HCT116 (cell line): ENCODE measurements around the gene TTYH1. TPM values are rescaled to one million over a fixed set of nuclear protein-coding genes. Genes with fewer than 3 reads are reported as not detected.

Experiments used
- ATAC-seq: fragments of 200-7000 bp; cut with Tn5 transposase; 2 replicates; pipeline ENCODE4 v1.9.1; 2020; ENCODE audit warnings: mild to moderate bottlenecking, moderate library complexity
- BruUV-seq: library from RNA; stranded (reverse); fragments of 400-500 nt; replicated peaks from 2 replicates; lab custom pipeline; 2021; lab: Mats Ljungman, UMichigan
- CTCF ChIA-PET: fragments of 300-600 bp; sonication (Branson Sonifier 250); formaldehyde crosslinking; loops from one replicate; lab custom pipeline; 2021; ENCODE audit warnings: antibody characterized with exemption; lab: Charles Lee
- POLR2A ChIA-PET: fragments of 300-600, 350-600 bp; sonication (Branson Sonifier 250); formaldehyde crosslinking; loops from one replicate; lab custom pipeline; 2021; ENCODE audit warnings: antibody characterized with exemption; lab: Charles Lee
- RAD21 ChIA-PET, 2 experiments: fragments of 300-600 bp; sonication (Branson Sonifier 250); formaldehyde crosslinking; loops; one replicate each; lab custom pipeline; 2023; ENCODE audit warnings: low total read pairs in 2 of 2; ENCODE audit not compliant: uncharacterized antibody in 2 of 2, unreplicated experiment in 2 of 2, low non-redundant PET in 1 of 2; lab: Charles Lee
- DNase-seq: peaks from one replicate; pipeline ENCODE4 v3.0.0-alpha.2; 2010; ENCODE audit warnings: low read depth, low spot score
- H2AFZ ChIP-seq: fragments of 200-600 bp; shearing (Covaris generic), sonication (generic); 2 replicates; pipeline ENCODE4 v1.6.1; 2017; ENCODE audit warnings: low read depth, mixed run types, mixed read lengths, antibody characterized with exemption, low read length; ENCODE audit not compliant: poor library complexity, severe bottlenecking
- H3K27ac ChIP-seq: 2 replicates; pipeline ENCODE4 v1.5.1; 2012; ENCODE audit warnings: low read depth, low read length
- H3K27me3 ChIP-seq: fragments of 200-600 bp; sonication (generic); 2 replicates; pipeline ENCODE4 v1.6.1; 2016; ENCODE audit warnings: mixed run types, low read length, mixed read lengths; ENCODE audit not compliant: insufficient read depth
- H3K36me3 ChIP-seq, 2 experiments: fragments of 200-500 bp in 1 of 2; fragments of 200-600 bp in 1 of 2; sonication (Bioruptor generic) in 1 of 2; sonication (generic) in 1 of 2; 2 replicates each; pipeline versions ENCODE4 v1.5.1 to v1.6.1; 2014 to 2016; ENCODE audit warnings: low read length in 2 of 2, inconsistent platforms in 1 of 2, mixed read lengths in 1 of 2, mixed run types in 1 of 2; ENCODE audit not compliant: insufficient read depth in 2 of 2, control insufficient read depth in 1 of 2
- H3K4me1 ChIP-seq, 2 experiments: fragments of 200-600 bp in 1 of 2; sonication (generic) in 1 of 2; 2 replicates each; pipeline versions ENCODE4 v1.5.1 to v1.6.1; 2012 to 2017; ENCODE audit warnings: low read length in 2 of 2, inconsistent platforms in 1 of 2, mild to moderate bottlenecking in 1 of 2, mixed read lengths in 1 of 2, mixed run types in 1 of 2, moderate library complexity in 1 of 2; ENCODE audit not compliant: insufficient read depth in 2 of 2, control insufficient read depth in 1 of 2
- H3K4me2 ChIP-seq: fragments of 200-600 bp; sonication (generic); 2 replicates; pipeline ENCODE4 v1.6.1; 2017; ENCODE audit warnings: mixed run types, low read length, mixed read lengths
- H3K4me3 ChIP-seq, 2 experiments: fragments of 200-600 bp in 1 of 2; sonication (generic) in 1 of 2; replicated peaks in 1 of 2; 2 replicates each; pipeline ENCODE4 v1.5.1; 2011 to 2016; ENCODE audit warnings: low read length in 2 of 2, control low read depth in 1 of 2, low read depth in 1 of 2, mild to moderate bottlenecking in 1 of 2, mixed read lengths in 1 of 2, mixed run types in 1 of 2
- H3K79me2 ChIP-seq: fragments of 200-600 bp; sonication (generic); 2 replicates; pipeline ENCODE4 v1.6.1; 2017; ENCODE audit warnings: mild to moderate bottlenecking, mixed run types, low read length, moderate library complexity, mixed read lengths; ENCODE audit not compliant: insufficient read depth
- H3K9ac ChIP-seq: fragments of 200-600 bp; sonication (generic); 2 replicates; pipeline ENCODE4 v1.6.1; 2016; ENCODE audit warnings: low read length, mixed read lengths
- H3K9me2 ChIP-seq: fragments of 200-600 bp; sonication (generic), shearing (Covaris generic); 2 replicates; pipeline ENCODE4 v1.6.1; 2017; ENCODE audit warnings: mixed run types, mild to moderate bottlenecking, moderate library complexity; ENCODE audit not compliant: insufficient read depth
- H3K9me3 ChIP-seq, 2 experiments: fragments of 200-500 bp in 1 of 2; fragments of 200-600 bp in 1 of 2; sonication (Bioruptor generic) in 1 of 2; sonication (generic) in 1 of 2; 2 replicates each; pipeline ENCODE4 v1.6.1; 2014 to 2017; ENCODE audit warnings: low read length in 2 of 2, mixed read lengths in 2 of 2, inconsistent platforms in 1 of 2, low read depth in 1 of 2, mild to moderate bottlenecking in 1 of 2, mixed run types in 1 of 2, moderate library complexity in 1 of 2; ENCODE audit not compliant: control insufficient read depth in 1 of 2, insufficient read depth in 1 of 2
- H4K20me1 ChIP-seq: fragments of 200-600 bp; sonication (generic), shearing (Covaris generic); 2 replicates; pipeline ENCODE4 v1.6.1; 2017; ENCODE audit warnings: mixed run types, mild to moderate bottlenecking, moderate library complexity; ENCODE audit not compliant: insufficient read depth
- ATF3 ChIP-seq: IDR thresholded peaks from 2 replicates; pipeline ENCODE4 v1.6.1; 2012
- CBX3 ChIP-seq: IDR thresholded peaks from 2 replicates; pipeline ENCODE4 v1.6.1; 2012; ENCODE audit warnings: low read depth
- CEBPB ChIP-seq: IDR thresholded peaks from 2 replicates; pipeline ENCODE4 v1.6.1; 2012; ENCODE audit warnings: low read depth
- EGR1 ChIP-seq: IDR thresholded peaks from 2 replicates; pipeline ENCODE4 v1.6.1; 2012; ENCODE audit warnings: low read depth
- EZH2 ChIP-seq: fragments of 200-600 bp; sonication (generic); IDR thresholded peaks from 2 replicates; pipeline ENCODE4 v1.6.1; 2017; ENCODE audit warnings: antibody characterized with exemption, mixed run types
- JUND ChIP-seq: IDR thresholded peaks from 2 replicates; pipeline ENCODE4 v1.6.1; 2012
- POLR2AphosphoS5 ChIP-seq: IDR thresholded peaks from 2 replicates; pipeline ENCODE4 v1.6.1; 2011; ENCODE audit warnings: mild to moderate bottlenecking, low read depth, low read length, moderate library complexity
- RAD21 ChIP-seq: IDR thresholded peaks from 2 replicates; pipeline ENCODE4 v1.6.1; 2012; ENCODE audit warnings: low read depth, mild to moderate bottlenecking
- SIN3A ChIP-seq: IDR thresholded peaks from 2 replicates; pipeline ENCODE4 v1.6.1; 2012; ENCODE audit warnings: low read depth
- SP1 ChIP-seq: IDR thresholded peaks from 2 replicates; pipeline ENCODE4 v1.6.1; 2012; ENCODE audit warnings: low read depth
- SRF ChIP-seq: IDR thresholded peaks from 2 replicates; pipeline ENCODE4 v1.6.1; 2012; ENCODE audit warnings: low read depth
- TCF7L2 ChIP-seq: IDR thresholded peaks from 2 replicates; pipeline ENCODE4 v1.7.0; 2011; ENCODE audit warnings: borderline replicate concordance, inconsistent platforms; ENCODE audit not compliant: insufficient read depth, insufficient read length; ENCODE audit errors: extremely low read depth
- YY1 ChIP-seq: IDR thresholded peaks from 2 replicates; pipeline ENCODE4 v1.6.1; 2011; ENCODE audit warnings: low read length, low read depth, moderate library complexity, mild to moderate bottlenecking; ENCODE audit not compliant: insufficient replicate concordance; ENCODE audit errors: extremely low read depth
- ZFX ChIP-seq: fragments of 450-650 bp; IDR thresholded peaks from 2 replicates; pipeline ENCODE4 v1.6.1; 2017
- ZNF274 ChIP-seq: fragments of 200-500 bp; sonication (Bioruptor generic); IDR thresholded peaks from 2 replicates; pipeline ENCODE4 v1.6.1; 2014; ENCODE audit warnings: mild to moderate bottlenecking, low read depth, low read length, inconsistent platforms
- intact Hi-C: fragments of 100-400 bp; cut with micrococcal nuclease; formaldehyde crosslinking; loops from 2 replicates; pipeline ENCODE4 v1.10.0; 2022
- total RNA-seq: library from RNA; stranded (reverse); gene quantifications from one replicate; pipeline ENCODE4 v1.2.1, GENCODE V29; 2021; ENCODE audit not compliant: unreplicated experiment
- TF ChIP-seq, protein P1 (sequence below): IDR thresholded peaks from 2 replicates; pipeline ENCODE4 v1.6.1; 2012; ENCODE audit warnings: low read depth
- TF ChIP-seq, protein P2 (sequence below), 3 experiments: fragments of 200-600 bp in 1 of 3; sonication (generic) in 1 of 3; IDR thresholded peaks in 2 of 3; conservative IDR thresholded peaks in 1 of 3; 2 replicates each; pipeline ENCODE4 v1.5.1; 2012 to 2017; ENCODE audit warnings: low read depth in 2 of 3, low read length in 2 of 3, antibody characterized with exemption in 1 of 3, borderline replicate concordance in 1 of 3, control low read depth in 1 of 3, mild to moderate bottlenecking in 1 of 3, mixed read lengths in 1 of 3, mixed run types in 1 of 3, moderate library complexity in 1 of 3; ENCODE audit not compliant: insufficient read depth in 1 of 3
- TF ChIP-seq, protein P3 (sequence below): IDR thresholded peaks from 2 replicates; pipeline ENCODE4 v1.6.1; 2011; ENCODE audit warnings: mild to moderate bottlenecking, low read length, moderate library complexity; ENCODE audit not compliant: insufficient replicate concordance; ENCODE audit errors: extremely low read depth

TTYH1 gene
- total RNA-seq, 1 experiment from 2014 or later: 0.37 TPM

DNA sequence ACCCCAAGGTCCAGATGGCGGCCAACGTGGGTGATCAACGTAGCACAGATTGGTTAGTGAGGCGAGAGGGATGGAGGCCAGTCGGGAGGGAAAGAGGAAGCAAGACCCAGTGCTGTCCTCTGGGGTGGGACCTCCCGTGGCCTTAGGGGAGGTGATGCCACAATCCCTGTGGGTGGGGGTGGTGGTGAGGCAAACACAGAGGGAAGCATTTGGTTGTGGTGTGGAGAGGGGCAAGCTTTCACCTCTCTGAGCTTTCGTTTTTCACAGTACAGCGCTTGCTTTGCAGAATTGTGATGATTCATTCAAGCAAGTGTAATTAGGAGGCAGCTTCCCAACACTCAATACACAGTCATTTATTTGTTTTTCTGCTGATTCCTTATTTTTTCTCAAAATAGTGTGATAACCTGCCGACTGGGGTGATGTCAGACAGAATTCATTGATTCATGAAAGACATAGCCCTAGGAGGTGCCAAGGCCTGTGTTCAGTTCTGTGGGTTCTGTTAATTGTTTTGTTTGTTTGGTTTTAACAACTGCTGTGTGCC, 36.1 kb downstream of the TTYH1 start:
- Histone ChIP-seq H3K9ac (peak overlapping the region; percentile 98; the same call in 1 of the 2 replicates), H3K4me3 (0 out of 4 replicates have a peak overlapping the region, but pooled peaks have one; percentile 9 to 97), H3K9me2 (no peaks in the 10 kb centered on the region), H4K20me1 (peaks cover 7% of the 10 kb centered on the region; the same call in 1 of the 2 replicates), H3K4me1 (peaks cover 12 to 25% of the 10 kb centered on the region in 2 experiments; a peak in 3 of 4 replicates), H3K79me2 (peaks cover 95% of the 10 kb centered on the region), H3K27ac (peak overlapping the region; percentile 4; the same call in 1 of the 2 replicates), H2AFZ (no peak overlapping the region), H3K36me3 (peaks cover 47 to 60% of the 10 kb centered on the region in 2 experiments; a peak in 3 of 4 replicates), H3K9me3 (no peaks in the 10 kb centered on the region), H3K27me3 (no peaks in the 10 kb centered on the region), H3K4me2 (peak overlapping the region; percentile 89)
- ATAC-seq (no peak), DNase-seq (no peak)
- intact Hi-C loops: no loop called here
- ChIA-PET POLR2A (interaction anchor here (0.9 kb wide), 1 partner anchor 9 kb away, joined by 3 read pairs; no protein-coding TSS in a partner anchor), CTCF (no interaction called here), RAD21 (no interaction called here)
- BruUV-seq: no TSS peak
- no peak for TF ChIP-seq SRF
- TF ChIP-seq ZFX: no peak
- TF ChIP-seq, protein P1, sequence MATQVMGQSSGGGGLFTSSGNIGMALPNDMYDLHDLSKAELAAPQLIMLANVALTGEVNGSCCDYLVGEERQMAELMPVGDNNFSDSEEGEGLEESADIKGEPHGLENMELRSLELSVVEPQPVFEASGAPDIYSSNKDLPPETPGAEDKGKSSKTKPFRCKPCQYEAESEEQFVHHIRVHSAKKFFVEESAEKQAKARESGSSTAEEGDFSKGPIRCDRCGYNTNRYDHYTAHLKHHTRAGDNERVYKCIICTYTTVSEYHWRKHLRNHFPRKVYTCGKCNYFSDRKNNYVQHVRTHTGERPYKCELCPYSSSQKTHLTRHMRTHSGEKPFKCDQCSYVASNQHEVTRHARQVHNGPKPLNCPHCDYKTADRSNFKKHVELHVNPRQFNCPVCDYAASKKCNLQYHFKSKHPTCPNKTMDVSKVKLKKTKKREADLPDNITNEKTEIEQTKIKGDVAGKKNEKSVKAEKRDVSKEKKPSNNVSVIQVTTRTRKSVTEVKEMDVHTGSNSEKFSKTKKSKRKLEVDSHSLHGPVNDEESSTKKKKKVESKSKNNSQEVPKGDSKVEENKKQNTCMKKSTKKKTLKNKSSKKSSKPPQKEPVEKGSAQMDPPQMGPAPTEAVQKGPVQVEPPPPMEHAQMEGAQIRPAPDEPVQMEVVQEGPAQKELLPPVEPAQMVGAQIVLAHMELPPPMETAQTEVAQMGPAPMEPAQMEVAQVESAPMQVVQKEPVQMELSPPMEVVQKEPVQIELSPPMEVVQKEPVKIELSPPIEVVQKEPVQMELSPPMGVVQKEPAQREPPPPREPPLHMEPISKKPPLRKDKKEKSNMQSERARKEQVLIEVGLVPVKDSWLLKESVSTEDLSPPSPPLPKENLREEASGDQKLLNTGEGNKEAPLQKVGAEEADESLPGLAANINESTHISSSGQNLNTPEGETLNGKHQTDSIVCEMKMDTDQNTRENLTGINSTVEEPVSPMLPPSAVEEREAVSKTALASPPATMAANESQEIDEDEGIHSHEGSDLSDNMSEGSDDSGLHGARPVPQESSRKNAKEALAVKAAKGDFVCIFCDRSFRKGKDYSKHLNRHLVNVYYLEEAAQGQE: no peak
- TF ChIP-seq JUND: no peak
- TF ChIP-seq ATF3: no peak
- no peak for TF ChIP-seq CEBPB
- TF ChIP-seq CBX3: no peak
- TF ChIP-seq YY1: no peak
- TF ChIP-seq TCF7L2: no peak
- TF ChIP-seq EGR1: no peak
- no peak for TF ChIP-seq POLR2AphosphoS5
- TF ChIP-seq RAD21: no peak
- TF ChIP-seq SP1: no peak
- TF ChIP-seq, protein P2, sequence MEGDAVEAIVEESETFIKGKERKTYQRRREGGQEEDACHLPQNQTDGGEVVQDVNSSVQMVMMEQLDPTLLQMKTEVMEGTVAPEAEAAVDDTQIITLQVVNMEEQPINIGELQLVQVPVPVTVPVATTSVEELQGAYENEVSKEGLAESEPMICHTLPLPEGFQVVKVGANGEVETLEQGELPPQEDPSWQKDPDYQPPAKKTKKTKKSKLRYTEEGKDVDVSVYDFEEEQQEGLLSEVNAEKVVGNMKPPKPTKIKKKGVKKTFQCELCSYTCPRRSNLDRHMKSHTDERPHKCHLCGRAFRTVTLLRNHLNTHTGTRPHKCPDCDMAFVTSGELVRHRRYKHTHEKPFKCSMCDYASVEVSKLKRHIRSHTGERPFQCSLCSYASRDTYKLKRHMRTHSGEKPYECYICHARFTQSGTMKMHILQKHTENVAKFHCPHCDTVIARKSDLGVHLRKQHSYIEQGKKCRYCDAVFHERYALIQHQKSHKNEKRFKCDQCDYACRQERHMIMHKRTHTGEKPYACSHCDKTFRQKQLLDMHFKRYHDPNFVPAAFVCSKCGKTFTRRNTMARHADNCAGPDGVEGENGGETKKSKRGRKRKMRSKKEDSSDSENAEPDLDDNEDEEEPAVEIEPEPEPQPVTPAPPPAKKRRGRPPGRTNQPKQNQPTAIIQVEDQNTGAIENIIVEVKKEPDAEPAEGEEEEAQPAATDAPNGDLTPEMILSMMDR (IDR thresholded peaks at IDR 0.05 in 2 of 3, conservative IDR thresholded peaks at IDR 0.05 in 1 of 3; ENCODE audit: borderline replicate concordance in 1 of 3, insufficient read depth in 1 of 3, low read depth in 2 of 3, low read length in 2 of 3): no peak
- no peak for TF ChIP-seq EZH2
- TF ChIP-seq SIN3A: no peak
- no peak for TF ChIP-seq ZNF274
- TF ChIP-seq, protein P3, sequence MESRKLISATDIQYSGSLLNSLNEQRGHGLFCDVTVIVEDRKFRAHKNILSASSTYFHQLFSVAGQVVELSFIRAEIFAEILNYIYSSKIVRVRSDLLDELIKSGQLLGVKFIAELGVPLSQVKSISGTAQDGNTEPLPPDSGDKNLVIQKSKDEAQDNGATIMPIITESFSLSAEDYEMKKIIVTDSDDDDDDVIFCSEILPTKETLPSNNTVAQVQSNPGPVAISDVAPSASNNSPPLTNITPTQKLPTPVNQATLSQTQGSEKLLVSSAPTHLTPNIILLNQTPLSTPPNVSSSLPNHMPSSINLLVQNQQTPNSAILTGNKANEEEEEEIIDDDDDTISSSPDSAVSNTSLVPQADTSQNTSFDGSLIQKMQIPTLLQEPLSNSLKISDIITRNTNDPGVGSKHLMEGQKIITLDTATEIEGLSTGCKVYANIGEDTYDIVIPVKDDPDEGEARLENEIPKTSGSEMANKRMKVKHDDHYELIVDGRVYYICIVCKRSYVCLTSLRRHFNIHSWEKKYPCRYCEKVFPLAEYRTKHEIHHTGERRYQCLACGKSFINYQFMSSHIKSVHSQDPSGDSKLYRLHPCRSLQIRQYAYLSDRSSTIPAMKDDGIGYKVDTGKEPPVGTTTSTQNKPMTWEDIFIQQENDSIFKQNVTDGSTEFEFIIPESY: no peak
